Activated naive CD4-positive, alpha-beta T cell treated with Interleukin-2 at 50 U/mL for 16 hours (primary cell): ENCODE data around the gene TBC1D4.

Experiments
- DNase-seq: peaks from one replicate; pipeline ENCODE4 v3.0.0-alpha.2; 2020

TBC1D4 gene

GRCh38 chr13:75416327-75417011 lies 65.5 kb downstream of the TBC1D4 start:
- no peak for DNase-seq

GRCh38 chr13:75415694-75416093 lies 66.3 kb downstream of the TBC1D4 start:
- DNase-seq = no peak

- no peak for DNase-seq
Measured at GRCh38 chr13:75415171-75415570, 66.8 kb downstream of the TBC1D4 start.

DNA sequence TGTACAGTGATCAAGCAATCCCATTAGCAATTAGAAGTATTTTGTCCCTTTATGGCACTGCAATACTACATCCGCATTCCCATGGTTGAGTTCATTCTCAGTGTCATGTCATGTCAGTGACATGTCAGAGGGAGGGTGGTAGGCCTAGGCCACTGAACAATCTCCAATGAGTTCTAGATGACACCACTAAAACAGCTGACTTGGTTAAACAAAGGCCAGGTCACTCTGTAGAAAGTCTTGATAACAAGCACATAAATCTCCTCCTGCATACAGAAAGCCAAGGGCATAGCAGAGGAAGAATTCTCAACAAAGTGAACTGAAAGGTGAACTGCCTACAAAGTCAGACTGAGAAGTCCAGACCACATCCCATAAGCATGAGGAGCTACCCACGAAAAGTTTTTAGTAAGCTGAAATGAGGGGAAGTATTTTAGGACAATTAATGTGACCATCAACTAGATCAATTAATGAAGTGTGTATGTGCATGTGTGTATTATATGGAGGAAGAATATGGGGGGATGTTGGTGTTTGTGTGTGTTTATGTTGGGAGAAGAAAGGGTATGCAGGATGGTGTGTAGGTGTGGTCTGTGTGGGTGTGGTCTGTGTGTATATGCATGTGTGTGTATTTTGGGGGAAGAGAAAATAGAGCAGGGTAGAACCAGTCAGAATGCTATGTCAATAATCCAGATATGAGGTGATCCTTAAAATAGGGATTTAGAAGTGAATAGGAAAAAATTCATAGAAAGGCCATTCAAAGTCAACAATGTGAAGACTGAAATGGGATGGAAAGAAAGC lies 67.7 kb downstream of the TBC1D4 start:
- no peak for DNase-seq

DNA sequence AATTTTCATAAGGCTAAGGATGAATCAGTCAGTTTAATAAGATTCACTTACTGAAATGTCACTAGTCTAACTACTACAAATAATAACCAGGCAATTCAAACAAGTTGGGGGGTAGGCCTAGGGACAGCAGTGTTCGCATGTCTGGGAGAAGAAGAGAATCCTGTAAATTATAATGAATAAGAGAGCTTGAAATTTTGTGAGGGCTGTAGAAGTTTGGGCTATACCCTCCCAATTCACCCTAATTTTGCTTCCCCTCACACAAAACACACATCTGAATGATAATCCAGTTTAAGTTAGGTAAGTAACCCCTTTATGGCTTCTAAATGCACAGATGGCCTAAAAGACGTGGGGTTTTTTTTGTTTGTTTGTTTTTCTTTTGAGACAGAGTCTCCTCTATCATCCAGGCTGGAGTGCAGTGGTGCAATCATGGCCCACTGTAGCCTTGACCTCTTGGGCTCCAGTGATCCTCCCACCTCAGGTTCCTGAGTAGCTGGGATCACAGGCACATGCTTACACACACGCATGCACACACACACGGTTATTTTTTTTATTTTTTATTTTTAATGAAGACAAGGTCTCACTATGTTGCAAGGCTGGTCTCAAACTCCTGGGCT lies 69.9 kb downstream of the TBC1D4 start:
- no peak for DNase-seq

DNA sequence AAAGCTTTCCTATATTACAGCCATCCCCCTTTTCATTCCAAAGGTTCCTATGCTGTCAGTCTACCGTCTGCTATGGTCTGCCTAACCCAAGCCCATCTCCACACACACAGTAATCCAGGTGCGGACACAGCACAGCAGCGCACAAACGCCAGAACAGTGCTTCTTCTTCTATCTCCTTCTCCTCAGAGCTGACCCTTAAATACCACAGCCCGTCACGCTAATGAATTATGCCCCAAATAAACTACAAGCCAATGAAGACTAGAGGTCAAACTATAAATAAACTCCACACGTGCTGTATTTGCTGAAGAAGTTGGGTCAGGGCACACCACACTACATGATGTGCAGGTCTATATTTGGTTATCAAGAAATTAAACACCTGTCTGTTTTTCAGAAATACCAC lies 71.8 kb downstream of the TBC1D4 start:
- DNase-seq = no peak

DNA sequence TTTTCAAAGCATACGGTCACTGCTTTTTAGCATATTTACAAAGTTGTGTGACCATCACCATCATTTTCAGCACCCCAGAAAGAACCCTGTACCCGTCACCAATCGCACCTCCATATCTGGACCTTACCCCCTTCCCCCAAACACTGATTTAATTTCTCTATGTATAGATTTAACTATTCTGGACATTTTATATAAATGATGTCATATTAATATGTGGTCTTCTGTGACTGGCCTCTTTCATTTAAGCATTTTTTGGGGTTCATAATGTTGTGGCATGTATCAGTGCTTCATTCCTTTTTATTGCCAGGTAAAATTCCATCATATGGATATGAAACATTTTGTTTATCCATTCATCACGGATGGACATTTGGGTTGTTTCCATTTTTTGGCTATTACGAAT lies 74.0 kb downstream of the TBC1D4 start:
- no peak for DNase-seq

DNA sequence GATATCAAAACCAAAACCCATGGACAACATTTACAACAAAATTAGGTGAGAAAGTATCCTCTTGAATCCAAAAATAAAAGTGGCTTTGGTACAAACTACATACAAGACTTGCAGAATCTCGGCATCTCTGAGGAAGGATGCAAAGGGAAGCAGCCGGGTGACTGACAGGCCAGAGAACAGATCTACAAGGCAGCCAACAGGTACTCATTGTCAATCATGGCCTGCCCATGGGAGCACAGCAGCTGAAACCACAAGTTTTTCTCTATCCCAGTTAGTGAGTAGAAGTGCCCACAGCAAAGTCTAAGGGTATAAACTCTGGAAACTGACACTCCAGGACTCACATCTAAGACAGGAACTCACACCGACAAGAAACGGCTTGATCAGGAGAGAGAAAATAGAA lies 74.5 kb downstream of the TBC1D4 start:
- no peak for DNase-seq

DNA sequence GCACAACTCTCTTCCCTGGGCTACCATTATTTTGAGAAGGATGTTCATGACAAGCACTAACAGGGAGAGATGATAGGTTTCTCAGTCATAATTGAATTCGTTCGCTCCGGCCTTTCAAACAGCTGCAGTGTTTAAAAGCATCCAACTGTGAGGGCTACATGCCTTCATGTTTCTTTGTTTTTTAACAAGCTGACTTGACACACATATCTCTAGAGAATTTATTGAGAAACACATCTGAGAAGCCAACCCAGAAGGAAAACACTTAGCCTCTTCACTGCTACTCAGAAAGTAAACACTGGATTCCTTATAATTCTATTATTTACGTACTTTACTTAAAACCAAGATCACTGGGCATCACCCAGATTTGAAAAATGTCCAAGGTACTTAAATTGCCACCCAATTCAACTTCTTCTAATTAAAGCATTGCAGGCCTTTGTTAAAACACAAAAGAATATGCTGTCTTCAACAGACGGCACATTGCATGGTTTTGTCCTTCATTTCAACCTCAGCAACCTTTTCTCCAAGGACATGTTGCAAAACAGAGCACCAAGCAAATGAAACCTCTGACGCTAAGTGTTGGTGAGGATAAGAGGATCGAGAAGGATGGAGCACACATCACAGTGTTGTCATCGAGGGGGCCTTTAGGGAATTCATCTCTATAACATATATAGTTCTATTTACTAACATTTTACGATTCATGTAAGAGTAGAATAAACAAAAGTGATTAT lies 75.8 kb downstream of the TBC1D4 start:
- no peak for DNase-seq

DNA sequence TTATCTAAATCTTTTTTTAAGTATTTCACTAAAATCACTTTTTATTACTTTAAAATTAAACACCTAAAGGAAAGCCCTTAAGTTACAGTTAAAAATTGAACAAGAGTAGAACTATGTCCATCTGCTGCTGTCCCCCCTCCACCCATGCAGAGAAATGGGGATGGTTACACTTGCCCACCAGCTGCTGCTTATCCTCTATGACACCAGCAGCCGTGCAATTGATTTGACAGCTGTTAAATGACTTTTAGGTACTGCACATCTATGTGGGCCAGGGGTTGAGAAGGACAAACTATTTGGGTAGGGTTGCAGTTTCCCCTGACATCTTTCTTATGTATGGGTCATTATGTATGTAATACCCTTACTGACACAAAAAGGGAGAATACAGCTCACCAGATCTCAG lies 77.2 kb downstream of the TBC1D4 start:
- no peak for DNase-seq

DNA sequence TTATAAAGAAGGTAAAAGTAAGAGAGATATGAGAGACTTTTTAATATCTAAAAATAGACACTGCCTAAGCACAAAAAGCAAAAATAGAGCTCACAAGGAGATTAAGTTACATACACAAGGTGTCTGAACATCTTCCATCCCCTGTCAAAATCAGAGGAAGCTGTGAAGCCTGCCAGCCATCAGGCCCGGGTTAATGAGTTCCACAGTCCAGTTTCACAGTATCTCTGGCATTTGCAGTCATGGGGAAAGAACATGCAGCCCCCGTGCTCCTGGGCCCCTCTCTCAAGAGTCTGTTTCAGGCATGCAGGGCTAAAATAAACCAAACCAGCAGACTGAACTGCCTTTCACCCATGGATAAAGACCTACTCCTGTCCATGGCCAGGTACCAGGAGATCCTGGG lies 79.2 kb downstream of the TBC1D4 start:
- DNase-seq = no peak

DNA sequence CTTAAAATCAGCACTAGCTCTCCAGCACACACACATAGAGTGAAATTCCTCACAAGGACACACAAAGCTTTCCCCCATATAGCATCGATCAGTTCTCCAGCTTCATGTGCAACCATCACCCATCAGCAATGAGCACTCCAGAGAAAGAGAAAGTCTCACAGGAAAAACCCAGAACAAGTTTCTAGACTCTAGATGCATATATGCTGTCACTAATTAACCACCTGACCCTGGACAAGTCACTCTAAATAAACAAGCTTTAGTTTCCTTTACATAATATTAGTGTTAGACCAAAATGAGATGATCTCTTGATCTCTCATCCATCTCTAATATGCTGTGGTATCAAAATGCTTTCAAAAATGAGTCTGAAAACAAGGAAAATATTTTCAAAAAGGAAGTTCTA lies 81.2 kb downstream of the TBC1D4 start:
- DNase-seq = no peak

GRCh38 chr13:75399879-75400217 lies 82.1 kb downstream of the TBC1D4 start:
- no peak for DNase-seq

DNA sequence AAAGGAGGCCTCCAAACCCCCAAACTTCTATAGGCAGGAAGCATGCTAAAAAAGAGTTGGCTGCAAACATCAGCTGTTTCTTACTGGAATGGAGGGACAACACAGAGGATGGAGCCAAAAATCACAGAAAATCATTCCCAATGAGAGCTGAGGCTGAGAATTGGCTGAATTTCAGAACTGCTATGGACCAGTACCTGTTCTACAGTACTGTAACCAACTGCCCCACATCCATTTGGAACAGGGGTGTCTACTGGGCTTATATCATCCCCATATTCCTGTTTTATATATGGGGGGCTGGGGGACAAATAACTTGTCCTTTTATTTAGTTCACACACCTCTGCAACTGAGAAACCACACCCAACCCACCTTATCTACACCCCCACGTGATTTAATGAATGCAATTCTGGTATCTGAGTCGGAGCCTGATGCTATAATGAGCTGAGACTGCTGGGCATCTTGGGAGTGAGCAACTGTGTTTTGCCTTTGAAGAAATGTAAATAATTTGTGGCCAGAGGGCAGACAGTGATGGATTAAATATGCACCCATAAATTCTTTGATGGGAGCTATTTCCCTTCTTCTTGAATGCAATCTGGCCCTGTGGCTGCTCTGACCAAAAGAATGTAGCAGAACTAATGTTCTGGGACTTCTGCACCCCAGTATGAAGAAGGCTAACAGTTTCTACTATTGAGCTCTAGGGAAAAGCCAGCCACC lies 82.6 kb downstream of the TBC1D4 start:
- DNase-seq = no peak

GRCh38 chr13:75398072-75398471 lies 83.9 kb downstream of the TBC1D4 start:
- DNase-seq = no peak

DNA sequence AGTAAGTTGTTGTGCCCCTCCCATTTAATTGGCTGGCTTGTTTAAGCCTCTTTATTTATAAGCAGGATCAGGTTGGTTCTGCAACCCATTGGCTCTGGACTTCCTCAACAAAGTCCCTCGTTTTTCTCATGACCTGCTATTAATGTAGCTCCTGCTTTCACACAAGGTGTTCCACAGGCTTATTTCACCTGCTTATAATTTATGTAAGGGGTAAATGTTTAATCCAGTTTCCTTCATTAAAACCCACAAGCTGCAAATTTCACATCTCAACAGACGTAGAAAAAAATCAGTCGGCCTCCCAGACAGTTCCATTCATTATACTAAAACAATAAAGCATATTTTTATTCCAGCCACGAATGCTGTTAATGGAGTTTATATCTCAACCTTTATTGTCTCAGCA lies 86.1 kb downstream of the TBC1D4 start:
- no peak for DNase-seq

- DNase-seq = no peak
Measured at GRCh38 chr13:75395066-75395465, 86.9 kb downstream of the TBC1D4 start.

DNA sequence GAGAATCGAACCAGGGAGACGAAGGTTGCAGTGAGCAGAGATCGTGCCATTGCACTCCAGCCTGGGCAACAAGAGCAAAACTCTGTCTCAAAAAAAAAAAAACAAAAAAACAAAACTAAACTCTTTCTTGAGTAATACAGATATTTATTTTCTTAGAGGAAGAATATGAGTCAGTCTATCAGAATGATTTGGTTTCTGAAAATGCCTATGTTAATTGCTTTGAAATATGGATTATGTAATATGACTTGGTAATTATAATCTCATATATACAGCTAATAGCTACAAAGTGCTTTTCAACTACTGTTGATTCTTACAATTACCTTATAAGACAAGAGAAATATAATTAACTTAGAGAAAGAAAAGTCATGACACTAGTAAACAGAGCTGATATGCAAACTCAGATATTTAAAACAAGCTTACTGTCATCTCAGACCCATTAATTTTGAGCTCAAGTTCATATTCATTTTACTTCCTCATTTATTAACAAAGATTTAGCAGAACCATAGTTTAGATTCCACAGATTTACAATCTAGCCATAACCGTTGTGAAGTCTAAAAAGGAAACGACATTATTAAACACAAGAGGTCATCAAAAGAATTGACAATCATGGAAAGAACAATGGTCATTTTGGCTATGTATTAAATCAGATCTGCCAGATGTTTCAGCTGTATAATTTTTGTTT lies 88.0 kb downstream of the TBC1D4 start:
- DNase-seq = no peak

DNA sequence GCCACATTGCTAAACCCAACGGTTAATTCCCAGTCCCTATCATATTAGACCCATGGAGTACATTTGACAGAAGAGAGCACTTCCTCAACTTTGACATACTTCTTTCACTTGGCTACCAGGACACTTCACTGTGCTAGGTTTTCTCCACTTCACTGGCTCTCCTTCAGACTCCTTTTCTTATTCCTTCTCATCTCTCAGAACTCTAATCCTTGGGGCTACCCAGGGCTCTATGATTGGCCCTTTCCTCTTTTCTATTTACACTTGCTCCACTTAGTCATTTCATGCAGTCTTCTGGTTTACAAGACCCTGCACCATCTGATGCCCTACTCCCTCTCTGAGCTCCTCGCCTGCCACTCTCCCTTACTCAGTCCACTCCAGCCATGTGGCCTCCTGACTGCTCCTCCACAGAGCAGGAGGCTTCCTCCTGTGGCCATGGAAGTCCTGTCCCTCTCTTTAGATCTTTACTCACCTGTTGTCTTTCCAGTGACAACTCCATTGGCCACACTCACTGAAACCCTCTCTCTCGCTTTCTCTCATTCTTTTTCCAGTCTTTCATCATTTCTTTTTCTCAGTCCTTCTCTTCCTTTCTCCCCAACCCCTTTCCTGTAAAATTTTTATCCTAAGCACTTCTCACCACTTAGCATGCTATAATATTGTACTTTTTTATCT lies 90.4 kb downstream of the TBC1D4 start:
- DNase-seq = no peak

DNA sequence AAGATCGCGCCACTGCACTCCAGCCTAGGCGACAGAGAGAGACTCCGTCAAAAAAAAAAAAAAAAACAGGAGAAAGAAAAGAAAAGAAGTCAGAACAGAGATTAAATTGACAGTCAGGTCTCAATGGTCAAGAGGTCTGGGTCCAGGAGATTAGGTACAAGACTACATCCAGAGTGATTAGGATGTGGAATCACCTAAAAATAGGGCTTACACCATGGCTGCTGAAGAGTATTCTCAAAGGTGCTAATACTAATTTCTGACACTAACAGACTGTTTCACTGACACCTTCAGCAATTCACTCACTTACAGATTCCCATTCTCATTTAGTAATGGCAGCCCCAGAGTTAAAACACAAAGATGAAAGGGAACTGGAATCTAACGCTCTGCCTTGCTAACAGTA lies 91.7 kb downstream of the TBC1D4 start:
- no peak for DNase-seq

DNA sequence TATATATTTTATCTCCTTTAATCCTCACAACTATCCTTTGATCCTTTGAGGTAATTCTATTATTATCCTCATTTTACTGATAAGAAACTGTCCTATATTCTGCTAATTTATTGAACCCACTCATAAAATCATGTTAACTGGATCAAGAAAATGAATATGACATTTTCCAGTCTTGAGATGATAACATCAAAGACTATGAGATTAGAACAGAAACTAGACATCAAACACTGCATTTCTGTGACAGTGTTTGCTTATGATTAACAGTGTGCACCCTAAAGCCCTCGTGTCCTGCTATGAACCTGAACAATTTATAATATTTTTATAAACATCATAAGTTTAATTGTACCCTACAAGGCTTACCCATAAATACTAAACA lies 96.3 kb downstream of the TBC1D4 start:
- no peak for DNase-seq
